ENCODE results near the gene GRIK1. TPM values are rescaled to one million over a fixed set of nuclear protein-coding genes. Genes with fewer than 3 reads are reported as not detected.

The GRIK1 gene
- total RNA-seq = not detected

DNA sequence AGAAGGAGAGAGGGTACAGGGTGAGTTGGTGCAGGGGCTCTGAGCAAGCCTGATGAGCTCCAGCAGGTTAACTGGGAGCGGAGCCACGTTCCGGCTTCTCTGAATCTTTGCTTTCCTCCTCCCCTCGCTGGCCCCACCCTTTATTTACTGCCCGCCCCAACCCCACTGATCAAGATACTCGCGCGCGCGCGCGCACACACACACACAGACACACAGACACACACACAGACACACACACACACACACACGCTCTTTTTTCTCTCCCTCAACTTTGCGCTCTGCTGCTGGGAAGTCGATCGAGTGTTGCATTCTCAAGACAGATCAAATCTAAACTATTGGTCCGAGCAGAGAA is at the start of gene GRIK1:
TSS of gene GRIK1 (minus strand) at position 73 of the 352 bp plus-strand sequence.

Other genes with a start within 250 kb of the GRIK1 start
- gene CLDN17, start 226.8 kb upstream of the GRIK1 start, total RNA-seq = not detected